HepG2 (cell line): Measurements from ENCODE around the gene TKFC. TPM values are rescaled to one million over a fixed set of nuclear protein-coding genes. Genes with fewer than 3 reads are reported as not detected.

Source experiments
- AKAP8 ChIP-seq: sonication (generic); formaldehyde crosslinking; IDR thresholded peaks from 2 replicates; pipeline ENCODE4 v1.5.1; 2020; ENCODE audit warnings: mild to moderate bottlenecking, missing genetic modification reagents
- ARID2 ChIP-seq: sonication (generic); formaldehyde crosslinking; IDR thresholded peaks from 2 replicates; pipeline ENCODE4 v1.8.1; 2022; ENCODE audit warnings: mild to moderate bottlenecking, missing genetic modification reagents, borderline replicate concordance
- ATM ChIP-seq: fragments of 450-650 bp; IDR thresholded peaks from 2 replicates; pipeline ENCODE4 v1.7.1; 2017; ENCODE audit warnings: mild to moderate bottlenecking, borderline replicate concordance
- CBFB ChIP-seq: sonication (generic); formaldehyde crosslinking; IDR thresholded peaks from 2 replicates; pipeline ENCODE4 v1.4.0; 2020; ENCODE audit warnings: missing genetic modification reagents
- ERF ChIP-seq: IDR thresholded peaks from 2 replicates; pipeline ENCODE4 v1.6.1; 2018; ENCODE audit warnings: missing biosample characterization, missing genetic modification reagents
- FIP1L1 ChIP-seq: fragments of 200-400 bp; formaldehyde crosslinking; IDR thresholded peaks from 2 replicates; pipeline ENCODE4 v1.6.1; 2018; ENCODE audit warnings: low read depth, mild to moderate bottlenecking, low read length, moderate library complexity, borderline replicate concordance; ENCODE audit not compliant: insufficient read depth
- IRX3 ChIP-seq: sonication (generic); formaldehyde crosslinking; IDR thresholded peaks from 2 replicates; pipeline ENCODE4 v1.8.1; 2023; ENCODE audit warnings: mild to moderate bottlenecking, low read depth, missing genetic modification reagents, borderline replicate concordance
- KDM1A ChIP-seq: IDR thresholded peaks from 2 replicates; pipeline ENCODE4 v1.6.1; 2016; ENCODE audit warnings: missing compliant biosample characterization
- MED8 ChIP-seq: sonication (generic); formaldehyde crosslinking; IDR thresholded peaks from 2 replicates; pipeline ENCODE4 v1.8.1; 2023; ENCODE audit warnings: mild to moderate bottlenecking, missing genetic modification reagents; ENCODE audit not compliant: insufficient replicate concordance
- SALL2 ChIP-seq: sonication (generic); formaldehyde crosslinking; IDR thresholded peaks from 2 replicates; pipeline ENCODE4 v1.8.1; 2023; ENCODE audit warnings: mild to moderate bottlenecking, missing genetic modification reagents, inconsistent platforms
- SNAI1 ChIP-seq: sonication (generic); formaldehyde crosslinking; IDR thresholded peaks from 2 replicates; pipeline ENCODE4 v1.5.0; 2020; ENCODE audit warnings: mild to moderate bottlenecking, missing genetic modification reagents, borderline replicate concordance
- STAG1 ChIP-seq: sonication (generic); formaldehyde crosslinking; IDR thresholded peaks from 2 replicates; pipeline ENCODE4 v1.4.0; 2020; ENCODE audit warnings: missing genetic modification reagents
- TAF15 ChIP-seq: fragments of 200-400 bp; formaldehyde crosslinking; IDR thresholded peaks from one replicate; pipeline ENCODE4 v1.6.1; 2018; ENCODE audit warnings: mild to moderate bottlenecking, low read depth, low read length; ENCODE audit not compliant: poor library complexity, severe bottlenecking
- TRIM24 ChIP-seq: sonication (generic); formaldehyde crosslinking; IDR thresholded peaks from 2 replicates; pipeline ENCODE4 v1.8.0; 2022; ENCODE audit warnings: mild to moderate bottlenecking, missing genetic modification reagents
- XRCC5 ChIP-seq: fragments of 200-400 bp; formaldehyde crosslinking; optimal IDR thresholded peaks from 2 replicates; pipeline ENCODE3; 2017; ENCODE audit warnings: mild to moderate bottlenecking, low read length
- ZFP37 ChIP-seq: sonication (generic); formaldehyde crosslinking; IDR thresholded peaks from 2 replicates; pipeline ENCODE4 v1.4.0; 2020; ENCODE audit warnings: missing genetic modification reagents, borderline replicate concordance
- ZFP90 ChIP-seq: sonication (generic); formaldehyde crosslinking; IDR thresholded peaks from 2 replicates; pipeline ENCODE4 v1.8.0; 2022; ENCODE audit warnings: missing genetic modification reagents, mild to moderate bottlenecking, inconsistent platforms, borderline replicate concordance
- ZNF138 ChIP-seq: sonication (generic); formaldehyde crosslinking; IDR thresholded peaks from 2 replicates; pipeline ENCODE4 v1.5.0; 2020; ENCODE audit warnings: mild to moderate bottlenecking, low read depth, missing genetic modification reagents
- ZNF160 ChIP-seq: sonication (generic); formaldehyde crosslinking; IDR thresholded peaks from 2 replicates; pipeline ENCODE4 v1.8.0; 2022; ENCODE audit warnings: mild to moderate bottlenecking, inconsistent platforms, missing genetic modification reagents
- ZNF253 ChIP-seq: sonication (generic); formaldehyde crosslinking; IDR thresholded peaks from 2 replicates; pipeline ENCODE4 v1.8.0; 2022; ENCODE audit warnings: mild to moderate bottlenecking, missing genetic modification reagents, borderline replicate concordance
- ZNF329 ChIP-seq: sonication (generic); formaldehyde crosslinking; IDR thresholded peaks from 2 replicates; pipeline ENCODE4 v1.9.0; 2021; ENCODE audit warnings: low read depth, mild to moderate bottlenecking, missing genetic modification reagents
- ZNF33B ChIP-seq: sonication (generic); formaldehyde crosslinking; IDR thresholded peaks from 2 replicates; pipeline ENCODE4 v1.5.1; 2020; ENCODE audit warnings: mild to moderate bottlenecking, missing genetic modification reagents
- ZNF468 ChIP-seq: sonication (generic); formaldehyde crosslinking; IDR thresholded peaks from 2 replicates; pipeline ENCODE4 v1.8.0; 2022; ENCODE audit warnings: mild to moderate bottlenecking, moderate library complexity, missing genetic modification reagents
- ZNF501 ChIP-seq: sonication (generic); formaldehyde crosslinking; IDR thresholded peaks from 2 replicates; pipeline ENCODE4 v1.5.1; 2020; ENCODE audit warnings: mild to moderate bottlenecking, moderate library complexity, missing genetic modification reagents
- ZNF569 ChIP-seq: sonication (generic); formaldehyde crosslinking; IDR thresholded peaks from 2 replicates; pipeline ENCODE4 v1.5.0; 2020; ENCODE audit warnings: mild to moderate bottlenecking, missing genetic modification reagents, moderate library complexity, borderline replicate concordance
- ZNF570 ChIP-seq: sonication (generic); formaldehyde crosslinking; IDR thresholded peaks from 2 replicates; pipeline ENCODE4 v1.4.0; 2020; ENCODE audit warnings: mild to moderate bottlenecking, missing genetic modification reagents, borderline replicate concordance
- ZNF652 ChIP-seq: IDR thresholded peaks from 2 replicates; pipeline ENCODE4 v1.6.1; 2016; ENCODE audit warnings: low read depth, borderline replicate concordance
- ZNF672 ChIP-seq: sonication (generic); formaldehyde crosslinking; IDR thresholded peaks from 2 replicates; pipeline ENCODE4 v1.8.1; 2022; ENCODE audit warnings: missing genetic modification reagents
- ZNF839 ChIP-seq: sonication (generic); formaldehyde crosslinking; IDR thresholded peaks from 2 replicates; pipeline ENCODE4 v1.4.0; 2020; ENCODE audit warnings: missing genetic modification reagents, mild to moderate bottlenecking, borderline replicate concordance
- polyA plus RNA-seq, 8 experiments: library from polyadenylated mRNA; depleted of rRNA in 3 of 8; stranded (reverse) in 7 of 8; unstranded in 1 of 8; fragments of >200 nt; fragmentation: Illumina TruSeq in 4 of 8; extraction: Trizol in 4 of 8; gene quantifications; 2 replicates each; pipeline versions ENCODE4 v1.2.1 to v1.2.3, GENCODE V29; 2011 to 2016; ENCODE audit warnings: low read depth in 4 of 8, missing spikeins in 1 of 8, mixed read lengths in 1 of 8; ENCODE audit not compliant: insufficient read depth in 1 of 8
- total RNA-seq, 5 experiments: library from RNA; depleted of rRNA; stranded (reverse); fragments of >200 nt; fragmentation: Illumina TruSeq; extraction: Trizol; gene quantifications; 2 replicates each; pipeline ENCODE4 v1.2.3, GENCODE V29; 2016; ENCODE audit warnings: low read depth in 1 of 5
- TF ChIP-seq, protein P1 (sequence below): sonication (generic); formaldehyde crosslinking; IDR thresholded peaks from 2 replicates; pipeline ENCODE4 v1.5.1; 2020; ENCODE audit warnings: mild to moderate bottlenecking, moderate library complexity, missing genetic modification reagents

Gene TKFC
- total and polyA plus RNA-seq, 2 of the 13 experiments (the other 11 are each of a cell fraction or from before 2014, with no cell fraction given): 147 to 197 TPM

DNA sequence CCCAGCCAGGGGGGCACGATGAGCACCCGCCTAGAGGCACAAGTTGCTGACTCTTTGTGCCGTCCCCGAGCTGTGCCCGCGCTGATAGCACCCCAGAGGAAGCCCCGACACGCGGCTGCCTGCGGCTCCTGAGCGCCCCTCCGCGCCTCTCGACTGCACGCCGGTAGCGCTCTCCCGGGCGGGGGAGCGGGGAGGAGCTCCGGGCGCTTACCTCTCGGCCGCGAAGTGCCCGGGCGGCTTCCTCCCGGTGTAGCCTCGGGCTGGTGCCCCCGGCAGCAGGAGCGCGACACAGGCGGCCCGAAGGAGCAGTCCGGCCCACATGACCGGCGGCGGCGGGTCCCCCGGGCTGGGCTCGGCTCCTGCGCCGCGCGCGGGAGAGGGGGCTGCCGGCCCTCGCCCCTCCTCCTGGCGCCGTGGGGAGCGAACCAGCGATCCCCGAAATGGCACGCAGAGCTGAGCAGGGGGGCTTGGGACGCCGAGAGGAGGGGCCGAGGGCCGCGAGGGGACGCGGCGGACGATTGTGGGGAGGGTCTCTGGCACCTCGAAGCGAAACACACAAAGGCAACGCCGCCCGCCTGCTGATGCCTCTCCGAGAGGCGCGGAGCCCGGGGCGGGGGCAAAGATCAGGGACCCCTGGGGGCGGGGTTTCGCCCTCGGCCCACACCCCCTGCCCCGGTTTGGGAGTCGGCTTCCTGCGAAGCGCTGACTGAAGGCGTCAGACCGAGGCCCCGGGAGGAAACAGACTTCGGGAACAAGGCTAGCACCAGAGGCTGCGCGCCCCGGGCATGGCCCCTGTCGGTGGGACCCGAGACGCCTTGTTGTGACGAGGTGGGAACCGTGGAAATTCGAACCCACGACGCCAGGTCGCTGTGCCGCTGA, 38.1 kb upstream of the TKFC start, which contains the start of gene VWCE (continued):
- no peak for TF ChIP-seq ZNF253 (CRISPR knock-in tag)
- TF ChIP-seq SALL2 (CRISPR knock-in tag): no peak; the same call in 1 of the 2 replicates
- TF ChIP-seq ZNF569 (CRISPR knock-in tag): no peak
- peak; percentile 29; the same call in 1 of the 2 replicates for TF ChIP-seq ZNF329 (CRISPR knock-in tag)
- TF ChIP-seq FIP1L1: peak; percentile 63; the same call in 1 of the 2 replicates
- TF ChIP-seq XRCC5: peak; percentile 34
- no peak for TF ChIP-seq ZNF138
- 0 out of 2 replicates have a peak, but pooled peaks have one; percentile 13 for TF ChIP-seq AKAP8 (CRISPR knock-in tag)
- TF ChIP-seq ZNF33B (CRISPR knock-in tag): no peak; the same call in 1 of the 2 replicates
- TF ChIP-seq ATM: no peak
- no peak for TF ChIP-seq ZNF652
- TF ChIP-seq ZNF468 (CRISPR knock-in tag): 0 out of 2 replicates have a peak, but pooled peaks have one; percentile 31
- TF ChIP-seq IRX3: no peak; the same call in 1 of the 2 replicates
- peak; percentile 61; the same call in 1 of the 2 replicates for TF ChIP-seq ERF (CRISPR knock-in tag)
- peak; percentile 72; the same call in 1 of the 2 replicates for TF ChIP-seq ARID2 (CRISPR knock-in tag)
- TF ChIP-seq ZNF160 (CRISPR knock-in tag): peak; percentile 26; the same call in 1 of the 2 replicates
- no peak for TF ChIP-seq TRIM24 (CRISPR knock-in tag)
- TF ChIP-seq, protein P1, sequence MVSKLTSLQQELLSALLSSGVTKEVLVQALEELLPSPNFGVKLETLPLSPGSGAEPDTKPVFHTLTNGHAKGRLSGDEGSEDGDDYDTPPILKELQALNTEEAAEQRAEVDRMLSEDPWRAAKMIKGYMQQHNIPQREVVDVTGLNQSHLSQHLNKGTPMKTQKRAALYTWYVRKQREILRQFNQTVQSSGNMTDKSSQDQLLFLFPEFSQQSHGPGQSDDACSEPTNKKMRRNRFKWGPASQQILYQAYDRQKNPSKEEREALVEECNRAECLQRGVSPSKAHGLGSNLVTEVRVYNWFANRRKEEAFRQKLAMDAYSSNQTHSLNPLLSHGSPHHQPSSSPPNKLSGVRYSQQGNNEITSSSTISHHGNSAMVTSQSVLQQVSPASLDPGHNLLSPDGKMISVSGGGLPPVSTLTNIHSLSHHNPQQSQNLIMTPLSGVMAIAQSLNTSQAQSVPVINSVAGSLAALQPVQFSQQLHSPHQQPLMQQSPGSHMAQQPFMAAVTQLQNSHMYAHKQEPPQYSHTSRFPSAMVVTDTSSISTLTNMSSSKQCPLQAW (CRISPR knock-in tag): peak; percentile 82
- TF ChIP-seq TAF15: no peak
- TF ChIP-seq STAG1 (CRISPR knock-in tag): peak; percentile 22
- TF ChIP-seq ZNF570: peak; percentile 57; the same call in 1 of the 2 replicates
- TF ChIP-seq SNAI1 (CRISPR knock-in tag): no peak; the same call in 1 of the 2 replicates
- TF ChIP-seq MED8 (CRISPR knock-in tag): no peak
- peak; percentile 82; the same call in 1 of the 2 replicates for TF ChIP-seq ZFP37
- no peak for TF ChIP-seq ZNF672 (CRISPR knock-in tag)
- peak; percentile 80 for TF ChIP-seq ZNF501 (CRISPR knock-in tag)
- no peak for TF ChIP-seq KDM1A (CRISPR knock-in tag)
- TF ChIP-seq CBFB (CRISPR knock-in tag): peak; percentile 46
- 0 out of 2 replicates have a peak, but pooled peaks have one; percentile 48 for TF ChIP-seq ZFP90 (CRISPR knock-in tag)
- peak; percentile 84; the same call in 1 of the 2 replicates for TF ChIP-seq ZNF839 (CRISPR knock-in tag)
